ENCODE data around the gene CDC42SE2.
"Not testable (repeated sequence)": the region's sequence is repeated elsewhere in the genome, so short reads cannot be mapped to it uniquely, and the experiment has no call there.

The CDC42SE2 gene

DNA sequence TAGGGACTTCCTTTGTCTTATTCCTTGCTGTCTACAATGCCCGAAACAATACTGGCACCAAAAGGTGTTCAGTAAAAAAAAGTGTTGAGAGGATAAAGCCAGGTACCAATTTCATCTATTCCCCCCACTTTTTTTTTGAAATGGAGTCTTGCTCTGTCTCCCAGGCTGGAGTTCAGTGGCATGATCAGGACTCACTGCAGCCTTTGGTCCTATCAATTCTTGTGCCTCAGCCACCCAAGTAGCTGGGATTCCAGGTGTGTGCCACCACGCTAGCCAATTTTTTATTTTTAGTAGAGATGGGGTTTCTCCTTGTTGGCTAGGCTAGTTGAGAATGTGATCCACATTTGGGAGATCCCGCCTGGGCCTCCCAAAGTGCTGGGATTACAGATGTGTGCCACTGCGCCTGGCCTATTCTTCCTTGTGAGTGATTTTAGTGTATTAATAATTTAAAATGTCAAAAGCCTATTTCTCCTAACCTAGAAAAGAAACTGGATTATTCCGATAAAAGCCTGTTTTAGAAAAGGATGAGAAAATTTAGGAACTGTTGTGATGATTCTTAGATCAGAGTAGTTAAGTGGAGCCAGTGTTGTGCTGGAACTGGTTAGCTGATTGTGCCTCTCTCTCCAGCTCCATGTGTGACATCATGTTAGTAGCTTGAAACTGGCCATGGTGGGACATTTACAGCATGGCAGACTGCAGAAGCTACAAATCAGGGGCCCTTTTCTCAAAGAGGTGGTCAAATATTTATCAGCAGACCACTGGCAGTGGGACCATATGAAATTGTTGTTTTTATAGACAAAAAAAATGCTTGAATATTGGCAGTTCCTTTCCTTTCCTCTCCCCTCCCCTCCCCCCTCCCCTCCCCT lies 14.3 kb downstream of the CDC42SE2 start:
- no peak for DNase-seq (ENCODE audit: low read depth)

DNA sequence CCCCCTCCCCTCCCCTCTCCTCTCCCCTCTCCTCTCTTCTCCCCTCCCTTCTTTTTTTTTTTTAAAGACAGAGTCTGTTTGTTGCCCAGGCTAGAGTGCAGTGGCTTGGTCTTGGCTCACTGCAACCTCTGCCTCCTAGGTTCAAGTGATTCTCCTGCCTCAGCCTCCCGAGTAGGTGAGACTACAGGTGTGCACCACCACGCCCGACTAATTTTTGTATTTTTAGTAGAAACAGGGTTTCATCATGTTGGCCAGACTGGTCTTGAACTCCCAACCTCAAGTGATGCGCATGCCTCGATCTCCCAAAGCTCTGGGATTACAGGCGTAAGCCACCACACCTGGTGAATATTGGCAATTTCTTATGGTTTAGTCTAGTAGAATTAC lies 14.9 kb downstream of the CDC42SE2 start:
- not testable (repeated sequence) for DNase-seq (ENCODE audit: low read depth)

DNA sequence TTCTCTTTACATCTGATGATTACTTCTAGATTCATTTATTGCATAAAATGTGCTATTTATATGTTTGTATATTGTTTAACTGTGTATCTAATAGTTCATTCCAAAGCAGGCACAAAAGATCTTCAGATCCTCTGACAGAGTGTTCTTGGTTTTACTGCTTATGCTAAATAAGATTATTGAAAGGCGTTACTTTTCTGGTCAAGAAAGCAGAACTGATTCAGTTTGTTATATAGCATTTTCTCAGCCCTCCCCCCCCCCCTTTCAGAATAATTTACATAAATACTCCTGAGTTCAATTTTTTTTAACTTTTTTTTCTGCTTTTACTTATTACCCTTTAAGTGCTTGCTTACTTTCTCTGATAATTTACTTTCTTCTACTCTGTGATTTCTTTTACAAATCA lies 15.4 kb downstream of the CDC42SE2 start:
- no peak for DNase-seq (ENCODE audit: low read depth)

DNA sequence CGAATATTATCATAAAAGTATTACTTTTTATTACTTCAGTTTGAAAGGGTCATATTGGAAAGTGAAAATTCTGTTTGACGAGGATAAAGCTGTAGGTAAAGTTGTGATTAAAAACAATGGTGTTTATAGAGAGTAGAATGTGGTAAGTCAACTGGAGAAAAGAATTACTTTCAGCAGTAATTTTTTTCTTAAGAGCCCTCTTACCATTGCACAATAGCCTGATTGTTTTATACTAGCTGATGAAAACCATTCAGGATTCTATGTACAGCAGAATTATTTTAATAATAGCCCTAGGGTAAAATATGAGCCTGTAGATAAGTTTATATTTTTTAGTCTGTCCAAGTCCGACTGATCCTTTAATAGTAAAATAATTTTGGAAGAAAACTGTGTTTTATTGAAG lies 16.6 kb downstream of the CDC42SE2 start:
- no peak for DNase-seq (ENCODE audit: low read depth)

DNA sequence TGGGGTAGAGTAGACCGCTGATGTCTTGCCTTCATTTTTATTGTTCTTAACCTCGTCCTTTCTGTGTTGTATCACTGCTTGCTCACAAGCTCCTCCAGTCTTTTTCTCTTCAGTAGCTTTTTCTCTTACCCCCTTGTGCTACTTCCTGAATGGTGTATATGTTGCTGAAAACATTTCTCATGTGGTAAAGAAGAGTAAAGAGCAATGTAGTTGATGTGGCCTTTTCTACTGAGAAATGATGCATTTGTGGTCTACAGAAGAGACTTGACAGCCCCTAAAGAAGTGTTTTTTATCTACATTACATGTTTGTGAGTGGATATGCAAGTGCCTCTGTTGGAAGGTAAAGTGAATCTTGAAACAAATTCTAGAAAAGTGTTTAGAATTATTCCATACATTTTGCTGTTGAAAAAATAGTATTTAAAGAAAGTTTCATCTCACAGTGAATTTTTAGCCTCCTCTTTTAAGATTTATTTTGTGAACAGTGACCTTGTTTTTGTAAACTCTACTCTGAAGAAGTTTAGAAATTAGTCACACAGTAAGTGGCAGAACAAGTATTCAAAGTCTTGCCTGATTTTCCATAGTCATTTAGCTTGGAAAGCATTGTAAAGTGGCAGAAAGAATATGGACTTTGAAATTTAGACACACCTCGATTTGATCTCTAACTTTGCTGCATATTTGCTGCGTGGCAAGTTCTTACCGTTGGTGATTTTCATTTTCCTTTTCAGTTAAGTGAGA lies 17.4 kb downstream of the CDC42SE2 start:
- no peak for DNase-seq (ENCODE audit: low read depth)

DNA sequence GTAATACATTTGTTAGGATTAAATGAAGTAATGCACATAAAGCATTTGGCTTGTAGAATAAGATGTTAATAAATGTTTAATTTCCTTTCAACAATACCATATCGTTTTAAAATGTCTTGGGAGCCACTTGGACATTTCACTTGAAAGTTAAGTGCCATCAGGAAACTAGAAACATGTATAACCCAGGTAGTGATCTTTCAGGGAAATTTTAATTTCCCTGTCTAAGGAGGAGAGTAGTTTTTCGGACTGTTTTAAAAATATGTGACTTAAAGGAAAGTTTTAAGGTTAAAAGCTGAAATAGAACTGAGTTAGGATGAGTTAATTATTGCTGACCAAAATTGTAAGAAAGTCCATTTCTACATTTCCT lies 18.0 kb downstream of the CDC42SE2 start:
- DNase-seq (ENCODE audit: low read depth), result no peak

DNA sequence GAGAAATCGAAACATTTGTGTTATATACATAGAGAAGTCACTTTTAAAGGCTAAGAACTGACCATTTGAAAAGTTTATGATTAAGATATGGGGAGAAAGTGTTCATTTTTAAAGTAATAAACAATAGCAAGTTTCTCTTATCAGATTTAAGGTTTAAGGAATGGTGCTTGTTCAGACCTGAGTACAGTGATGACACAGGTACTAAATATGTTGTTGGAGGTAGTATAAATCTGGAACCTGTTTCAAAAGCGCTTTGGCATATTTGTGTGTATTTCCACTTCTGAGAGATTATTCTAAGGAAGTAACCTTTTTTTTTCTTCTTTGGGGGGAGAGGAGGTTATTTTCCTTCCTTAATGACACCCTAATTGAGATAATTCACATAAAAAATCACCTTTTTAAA lies 18.4 kb downstream of the CDC42SE2 start:
- DNase-seq (ENCODE audit: low read depth), result no peak

DNA sequence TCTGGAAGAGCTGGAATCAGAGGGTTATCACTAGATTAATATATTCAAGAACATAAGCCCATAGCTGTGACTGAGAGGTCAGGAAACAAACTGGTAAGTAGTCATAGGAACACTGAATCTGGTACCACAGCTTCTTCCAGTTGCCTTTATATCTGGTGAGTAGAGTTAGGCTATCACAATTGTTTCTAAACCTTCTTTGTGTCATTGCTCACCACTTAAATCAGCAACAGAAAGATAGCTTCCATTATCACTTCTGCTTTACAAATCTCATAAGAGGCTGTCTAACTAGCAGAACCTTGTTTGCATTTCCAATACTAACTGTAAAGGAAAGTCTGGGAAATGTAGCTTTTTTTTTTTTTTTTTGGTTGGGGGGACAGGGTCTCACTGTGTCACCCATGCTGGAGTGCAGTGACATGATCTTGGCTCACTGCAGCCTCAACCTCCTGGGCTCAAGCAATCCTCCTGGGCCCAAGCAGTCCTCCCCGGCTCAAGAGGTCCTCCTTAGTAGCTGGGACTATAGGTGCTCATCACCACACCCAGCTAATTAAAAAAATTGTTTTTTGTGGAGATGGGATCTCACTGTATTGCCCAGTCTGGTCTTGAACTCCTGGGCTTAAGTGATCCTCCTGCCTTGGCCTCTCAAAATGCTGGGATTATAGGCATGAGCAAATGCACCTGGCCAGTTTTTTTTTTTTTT lies 22.0 kb downstream of the CDC42SE2 start:
- no peak for DNase-seq (ENCODE audit: low read depth)

DNA sequence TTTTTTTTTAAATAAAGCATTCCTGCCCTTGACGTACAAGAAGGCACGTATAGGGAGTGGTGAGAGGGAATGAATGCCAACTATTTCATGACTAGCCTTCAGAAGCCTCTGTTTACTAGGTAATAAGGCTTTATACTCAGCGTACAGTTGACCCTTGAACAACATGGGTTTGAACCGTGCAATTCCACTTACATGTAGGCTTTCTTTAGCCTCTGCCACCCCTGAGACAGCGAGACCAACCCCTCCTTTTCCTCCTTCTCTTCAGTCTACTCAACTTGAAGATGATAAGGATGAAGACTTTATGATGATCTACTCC lies 22.5 kb downstream of the CDC42SE2 start:
- DNase-seq (ENCODE audit: low read depth), result no peak

DNA sequence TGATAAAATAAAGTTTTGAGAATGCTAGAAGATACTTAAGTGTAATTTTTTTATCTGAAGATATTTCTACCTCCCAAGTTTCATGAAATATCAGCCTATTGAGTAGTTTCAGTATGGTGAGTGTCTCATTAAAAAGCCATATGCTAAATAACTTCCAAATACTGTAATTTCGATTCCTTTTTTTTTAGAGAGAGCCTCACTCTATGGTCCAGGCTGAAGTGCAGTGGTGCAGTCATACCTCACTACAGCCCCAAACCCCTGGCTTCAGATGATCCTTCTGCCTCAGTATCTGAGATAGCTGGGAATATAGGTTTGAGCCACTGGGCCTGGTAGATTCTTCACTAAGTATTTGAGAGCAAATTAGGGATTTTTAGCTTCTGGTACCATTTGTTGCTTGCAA lies 24.5 kb downstream of the CDC42SE2 start:
- DNase-seq (ENCODE audit: low read depth), result no peak

DNA sequence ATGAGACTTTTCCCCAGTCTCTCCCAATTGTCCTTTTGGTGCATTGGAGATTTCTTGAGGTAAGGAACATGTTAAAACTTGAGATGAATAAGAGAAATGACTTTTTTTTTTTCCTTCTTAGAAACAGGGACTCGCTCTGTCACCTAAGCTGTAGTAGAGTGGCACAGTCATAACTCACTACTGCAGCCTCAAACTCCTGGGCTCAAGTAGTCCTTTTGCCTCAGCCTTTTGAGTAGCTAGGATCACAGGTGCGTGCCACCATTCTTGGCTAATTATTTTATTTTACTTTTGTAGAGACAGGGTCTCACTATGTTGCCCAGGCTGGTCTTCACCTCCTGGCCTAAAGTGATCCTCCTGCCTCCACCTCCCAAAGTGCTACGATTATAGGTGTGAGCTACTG lies 25.9 kb downstream of the CDC42SE2 start:
- no peak for DNase-seq (ENCODE audit: low read depth)

DNA sequence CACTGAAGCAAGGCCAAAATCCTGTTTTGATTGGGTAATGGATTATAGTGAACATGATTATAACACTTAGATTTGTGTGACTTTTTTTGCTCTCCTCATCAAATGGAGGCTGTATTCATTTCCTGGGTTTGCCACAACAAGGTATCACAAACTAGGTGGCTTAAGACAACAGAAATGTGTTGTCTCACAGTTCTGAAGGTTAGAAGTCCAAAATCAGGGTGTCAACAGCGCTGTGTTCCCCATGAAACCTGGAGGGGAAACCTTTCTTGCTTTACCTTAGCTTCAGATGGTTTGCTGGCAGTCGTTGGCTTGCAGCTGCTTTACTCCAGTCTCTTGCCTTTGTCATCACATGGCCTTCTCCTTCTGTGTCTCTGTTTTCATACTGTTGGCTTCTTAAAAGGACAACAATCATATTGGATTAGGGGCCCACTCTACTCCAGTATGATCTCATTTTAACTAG lies 32.4 kb downstream of the CDC42SE2 start:
- no peak for DNase-seq (ENCODE audit: low read depth)

DNA sequence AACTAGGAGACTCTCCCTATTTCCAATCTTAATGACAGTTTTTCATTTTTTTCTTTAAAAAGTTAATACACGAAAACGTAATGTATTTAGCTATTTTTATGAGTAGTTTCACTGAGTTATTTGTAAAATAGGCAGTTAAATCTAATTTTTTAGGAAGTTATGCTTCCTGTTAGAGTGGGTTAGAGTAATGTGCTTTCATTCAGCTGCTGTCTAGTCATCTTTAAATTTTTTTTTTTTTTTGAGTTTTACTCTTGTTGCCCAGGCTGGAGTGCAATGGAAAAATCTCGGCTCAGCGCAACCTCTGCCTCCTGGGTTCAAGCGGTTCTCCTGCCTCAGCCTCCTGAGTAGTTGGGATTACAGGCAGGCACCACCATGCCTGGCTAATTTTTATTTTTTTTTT lies 34.0 kb downstream of the CDC42SE2 start:
- DNase-seq (ENCODE audit: low read depth), result no peak

DNA sequence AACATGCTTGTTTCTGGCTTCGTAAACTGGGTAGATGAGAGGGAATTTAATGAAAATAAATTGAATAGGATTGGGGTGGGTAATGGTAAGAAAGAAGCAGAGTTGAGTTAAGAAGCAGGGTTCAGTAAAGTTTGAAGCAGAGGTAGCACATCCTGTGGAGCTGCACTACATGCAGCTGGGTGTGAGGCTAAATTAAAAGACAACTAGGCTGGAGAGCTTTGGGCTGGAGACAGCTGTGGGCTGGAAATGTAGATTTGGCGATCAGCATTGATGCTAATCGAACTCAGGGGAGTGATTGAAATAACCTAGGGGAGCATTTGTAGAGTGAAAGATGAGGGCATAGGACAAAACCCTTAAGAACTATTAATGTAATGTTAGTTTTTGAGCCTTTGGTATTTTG lies 35.6 kb downstream of the CDC42SE2 start:
- no peak for DNase-seq (ENCODE audit: low read depth)

DNA sequence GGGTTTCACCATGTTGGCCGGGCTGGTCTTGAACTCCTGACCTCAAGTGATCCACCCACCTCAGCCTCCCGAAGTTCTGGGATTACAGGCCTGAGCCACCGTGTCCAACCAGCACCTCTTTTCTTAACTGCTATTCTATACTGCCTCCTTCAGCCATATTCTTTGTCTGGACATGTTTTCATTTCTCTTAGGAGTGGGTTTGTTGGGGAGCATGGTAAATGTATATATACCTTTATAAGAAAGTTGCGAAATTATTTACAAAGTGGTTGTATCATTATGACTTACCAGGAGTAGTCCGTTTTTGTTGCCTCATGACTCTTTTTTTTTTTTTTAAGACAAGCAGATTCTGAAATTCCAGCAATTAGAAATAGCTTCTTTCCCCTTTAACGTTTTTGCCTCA lies 38.7 kb downstream of the CDC42SE2 start:
- DNase-seq (ENCODE audit: low read depth), result no peak

DNA sequence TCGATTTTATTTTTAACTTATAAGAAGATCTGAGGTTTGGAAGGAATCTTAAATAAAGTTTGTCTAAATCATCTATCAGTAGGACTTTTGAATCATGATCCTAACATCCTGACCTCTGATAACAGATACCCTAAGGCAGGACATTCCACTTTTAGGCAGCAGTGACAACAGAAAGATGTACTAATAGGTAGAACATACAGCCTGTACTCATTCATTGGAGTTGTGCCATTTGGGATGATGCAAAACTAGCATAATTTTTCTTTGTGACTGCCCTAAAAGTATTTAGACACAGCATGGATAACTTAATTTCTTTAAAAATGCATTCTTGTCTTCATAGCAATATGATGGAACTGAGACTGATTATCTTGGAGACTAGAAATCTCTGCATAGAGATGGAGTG lies 39.7 kb downstream of the CDC42SE2 start:
- no peak for DNase-seq (ENCODE audit: low read depth)

DNA sequence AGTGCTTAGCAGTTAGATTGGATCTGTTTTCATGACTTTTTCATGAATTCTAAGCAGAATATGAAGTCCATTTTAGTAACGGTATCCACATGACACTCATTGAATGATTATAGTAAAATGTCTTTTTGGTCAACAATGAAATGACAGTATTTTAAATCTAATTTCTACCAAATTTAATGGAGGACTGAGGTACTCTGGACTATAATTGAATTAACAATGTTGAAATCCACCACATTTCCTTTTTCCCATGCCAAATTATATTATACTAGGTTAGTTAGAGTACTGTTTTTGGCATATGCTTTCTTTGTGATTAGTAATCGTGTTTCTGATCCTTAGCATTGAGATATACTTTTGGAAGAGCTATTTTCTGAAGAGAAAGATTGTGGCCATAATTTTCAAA lies 40.6 kb downstream of the CDC42SE2 start:
- no peak for DNase-seq (ENCODE audit: low read depth)

DNA sequence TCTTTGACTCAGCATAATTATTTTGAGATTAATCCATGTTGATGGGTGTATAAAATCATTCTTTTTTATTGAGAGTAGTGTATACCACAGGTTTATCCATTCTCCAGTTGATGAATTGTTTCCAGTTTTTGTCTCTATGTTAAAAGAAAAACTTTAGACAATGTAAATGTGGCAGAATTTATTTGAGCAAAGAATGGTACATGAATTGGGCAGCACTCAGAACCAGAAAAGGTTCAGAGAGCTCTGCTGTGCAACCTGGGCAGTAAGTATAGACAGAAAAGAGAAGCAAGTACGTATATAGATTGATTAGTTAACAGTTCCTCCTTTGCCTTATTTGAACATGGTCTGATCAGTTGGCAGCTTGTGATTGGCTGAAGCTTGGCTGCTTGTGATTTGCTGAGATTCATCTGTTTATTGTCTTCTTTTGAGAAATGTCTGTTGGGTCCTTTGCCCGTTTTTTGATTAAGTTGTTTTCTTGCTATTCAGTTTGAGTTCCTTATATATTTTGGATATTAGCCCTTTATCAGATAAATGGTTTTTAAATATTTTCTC lies 41.4 kb downstream of the CDC42SE2 start:
- no peak for DNase-seq (ENCODE audit: low read depth)

DNA sequence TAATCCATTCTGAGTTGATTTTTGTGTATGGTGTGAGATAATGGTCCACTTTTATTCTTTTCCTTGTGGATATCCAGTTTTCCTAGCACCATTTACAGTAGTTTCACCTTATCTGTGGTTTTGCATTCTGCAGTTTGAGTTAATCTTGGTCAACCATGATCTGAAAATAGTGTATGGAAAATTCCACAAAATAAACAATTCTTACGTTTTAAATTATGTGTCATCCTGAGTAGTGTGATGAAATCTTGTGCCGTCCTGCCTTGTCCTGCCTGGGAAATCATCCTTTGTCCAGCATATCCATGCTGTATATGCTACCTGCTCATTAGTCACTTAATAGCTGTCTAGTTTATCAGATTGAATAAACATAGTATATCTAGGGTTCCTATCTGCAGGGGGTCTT lies 42.1 kb downstream of the CDC42SE2 start:
- no peak for DNase-seq (ENCODE audit: low read depth)

DNA sequence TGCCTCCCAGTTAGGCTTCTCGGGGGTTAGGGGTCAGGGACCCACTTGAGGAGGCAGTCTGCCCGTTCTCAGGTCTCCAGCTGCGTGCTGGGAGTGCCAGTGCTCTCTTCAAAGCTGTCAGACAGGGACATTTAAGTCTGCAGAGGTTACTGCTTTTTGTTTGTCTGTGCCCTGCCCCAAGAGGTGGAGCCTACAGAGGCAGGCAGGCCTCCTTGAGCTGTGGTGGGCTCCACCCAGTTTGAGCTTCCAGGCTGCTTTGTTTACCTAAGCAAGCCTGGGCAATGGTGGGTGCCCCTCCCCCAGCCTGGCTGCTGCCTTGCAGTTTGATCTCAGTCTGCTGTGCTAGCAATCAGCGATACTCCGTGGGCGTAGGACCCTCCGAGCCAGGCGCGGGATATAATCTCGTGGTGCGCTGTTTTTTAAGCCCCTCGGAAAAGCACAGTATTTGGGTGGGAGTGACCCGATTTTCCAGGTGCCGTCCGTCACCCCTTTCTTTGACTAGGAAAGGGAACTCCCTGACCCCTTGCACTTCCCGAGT lies 48.5 kb downstream of the CDC42SE2 start:
- not testable (repeated sequence) for DNase-seq (ENCODE audit: low read depth)

DNA sequence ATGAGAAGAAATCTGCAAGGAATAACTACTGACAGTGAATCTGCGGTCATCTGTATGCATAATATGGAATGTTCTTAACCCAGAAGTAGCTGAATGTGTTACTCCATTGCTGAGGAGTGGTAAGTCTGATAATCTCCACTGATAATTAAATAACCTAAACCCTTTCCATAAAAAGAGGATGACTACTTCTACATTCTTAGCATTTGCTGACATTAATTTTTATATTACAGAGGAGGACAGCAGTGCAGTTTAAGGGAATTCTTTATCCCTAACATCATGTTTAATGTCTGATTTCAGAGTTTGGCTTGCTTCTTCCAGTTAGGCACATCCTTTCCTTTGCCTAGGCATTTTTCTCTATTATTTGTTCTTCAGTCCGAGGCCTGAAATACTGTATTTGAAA lies 52.2 kb downstream of the CDC42SE2 start:
- no peak for DNase-seq (ENCODE audit: low read depth)

DNA sequence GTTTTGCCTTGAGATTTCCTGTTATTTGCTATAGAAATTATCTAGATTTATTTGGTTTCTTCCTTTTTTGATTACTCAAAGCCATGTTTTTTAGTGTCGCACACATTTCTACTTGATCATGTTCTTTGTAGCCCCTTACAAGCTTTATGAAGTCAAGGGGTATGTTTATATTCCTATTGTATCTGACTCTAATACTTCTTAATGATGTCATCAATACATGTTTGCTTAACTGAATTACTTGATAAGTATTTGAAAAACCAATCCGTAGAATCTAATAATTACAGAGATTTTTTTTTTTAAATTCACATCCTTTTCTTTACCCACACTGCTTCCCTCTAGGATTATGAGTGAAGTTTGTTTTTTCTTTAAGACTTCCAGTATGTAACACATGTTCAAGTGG lies 53.0 kb downstream of the CDC42SE2 start:
- DNase-seq (ENCODE audit: low read depth), result no peak

DNA sequence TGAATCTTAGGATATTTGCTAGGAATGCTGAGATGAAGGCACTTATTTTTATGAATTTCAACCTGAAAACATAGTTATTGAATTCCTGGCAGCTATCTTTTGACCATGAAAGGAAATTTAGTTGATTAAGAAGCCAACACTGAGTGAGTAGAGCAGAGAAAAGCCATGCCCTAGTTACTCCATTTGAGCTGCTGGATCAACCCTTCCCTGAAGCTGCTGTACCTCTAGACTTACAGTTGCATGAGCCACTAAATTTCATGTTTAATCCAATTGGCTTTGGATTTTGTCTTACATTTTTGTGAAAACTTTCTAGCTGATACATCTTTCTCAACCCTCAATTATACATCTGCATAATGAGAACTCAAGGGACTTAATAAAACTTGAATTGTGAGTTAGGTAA lies 54.6 kb downstream of the CDC42SE2 start:
- no peak for DNase-seq (ENCODE audit: low read depth)

Measured in stimulated activated CD4-positive, alpha-beta T cell treated with anti-CD3 and anti-CD28 coated beads, Interleukin-2, amount 100 ng/mL, for 4 hours (primary cell).